ENCODE data around the gene PPCDC.
A peak's percentile ranks its signal among the peaks of the same experiment; 100 is the strongest.

PPCDC gene

GRCh38 chr15:75023181-75023871, at the start of gene PPCDC:
PPCDC (plus strand) TSS chr15:75023590; CDS start chr15:75028319, 4,729 bp downstream.
- DNase-seq, result peak; percentile 96

GRCh38 chr15:74976159-74976558, 47.2 kb upstream of the PPCDC start:
- DNase-seq, result no peak

- no peak for DNase-seq
These were observed 45.8 kb upstream of the PPCDC start for GRCh38 chr15:74977599-74977998.

- DNase-seq, result no peak
These were observed 45.3 kb upstream of the PPCDC start for GRCh38 chr15:74978077-74978476.

GRCh38 chr15:74978503-74978902, 44.9 kb upstream of the PPCDC start:
- peak; percentile 38 for DNase-seq

- DNase-seq, result no peak
These were observed 41.2 kb upstream of the PPCDC start for GRCh38 chr15:74982183-74982582.

- DNase-seq, result peak; percentile 7
These were observed 39.6 kb upstream of the PPCDC start for GRCh38 chr15:74983725-74984231.

- DNase-seq, result peak; percentile 26
These were observed 35.2 kb upstream of the PPCDC start for GRCh38 chr15:74988007-74988800.

- DNase-seq, result no peak
These were observed 33.9 kb upstream of the PPCDC start for GRCh38 chr15:74989527-74989926.

GRCh38 chr15:74992619-74993018, 30.8 kb upstream of the PPCDC start:
- no peak for DNase-seq

- DNase-seq, result no peak
These were observed 29.2 kb upstream of the PPCDC start for GRCh38 chr15:74994236-74994635.

- no peak for DNase-seq
These were observed 28.7 kb upstream of the PPCDC start for GRCh38 chr15:74994685-74995084.

GRCh38 chr15:74995182-74995778, 28.1 kb upstream of the PPCDC start, which contains the start of gene SCAMP5:
SCAMP5 (plus strand) TSS chr15:74995563; CDS start chr15:75011840, 16,277 bp downstream.
- peak; percentile 93 for DNase-seq

GRCh38 chr15:74995779-74996765, 27.3 kb upstream of the PPCDC start:
- no peak for DNase-seq

GRCh38 chr15:74997141-74997540, 26.2 kb upstream of the PPCDC start:
- no peak for DNase-seq

GRCh38 chr15:74997543-74997942, 25.8 kb upstream of the PPCDC start:
- DNase-seq, result no peak

- DNase-seq, result no peak
These were observed 22.1 kb upstream of the PPCDC start for GRCh38 chr15:75001310-75001709.

- DNase-seq, result no peak
These were observed 21.0 kb upstream of the PPCDC start for GRCh38 chr15:75002398-75002797.

GRCh38 chr15:75007216-75007615, 16.2 kb upstream of the PPCDC start:
- DNase-seq, result no peak

GRCh38 chr15:75008221-75008625, 15.2 kb upstream of the PPCDC start:
- no peak for DNase-seq

GRCh38 chr15:75008629-75009326, 14.6 kb upstream of the PPCDC start:
- DNase-seq, result no peak

GRCh38 chr15:75016431-75016830, 7.0 kb upstream of the PPCDC start:
- no peak for DNase-seq
